ENCODE measurements around the gene RAD21L1. TPM values are rescaled to one million over a fixed set of nuclear protein-coding genes. Genes with fewer than 3 reads are reported as not detected.

RAD21L1 gene
- total and polyA plus RNA-seq, 2 experiments from 2014 or later = not detected

DNA sequence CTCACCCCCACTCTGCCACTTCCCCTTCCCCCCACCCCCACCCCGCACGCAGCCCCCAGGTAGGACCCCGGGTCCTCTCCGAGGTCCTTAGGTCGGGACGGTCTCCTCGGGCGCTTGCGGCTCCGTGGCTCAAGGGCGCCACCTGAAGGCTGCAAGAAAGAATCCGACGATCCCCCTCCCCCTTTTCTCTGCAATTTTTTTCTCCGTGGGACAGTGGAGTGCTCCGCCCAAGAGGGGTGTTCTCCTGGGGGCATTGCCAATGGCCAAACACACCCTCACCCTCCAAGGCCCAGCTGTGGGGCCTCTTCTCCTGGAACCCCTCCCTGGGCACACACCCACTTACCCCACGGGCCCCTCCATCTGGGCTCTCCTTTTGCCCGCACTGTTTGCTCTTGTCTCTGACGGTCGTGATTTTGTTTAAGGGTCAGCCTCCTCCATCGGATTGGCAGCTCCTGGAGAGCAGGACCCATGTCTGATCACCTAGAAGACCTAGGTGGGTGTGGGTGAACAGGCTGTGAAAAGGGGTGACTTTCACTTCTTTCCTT is 40.0 kb upstream of the RAD21L1 start:
- Histone ChIP-seq H4K20me1 (ENCODE audit: insufficient read depth, poor library complexity, severe bottlenecking) (no peaks in the 10 kb centered on the region), H3K4me1 (ENCODE audit: insufficient read depth) (peaks cover 23% of the 10 kb centered on the region), H2AFZ (peak overlapping the region; percentile 56), H3K79me2 (no peaks in the 10 kb centered on the region), H3K27me3 (peaks cover 16% of the 10 kb centered on the region), H3K36me3 (replicated peaks; ENCODE audit: insufficient read depth, low read depth) (no peaks in the 10 kb centered on the region), H3K4me2 (peak overlapping the region; percentile 97), H3K27ac (no peak overlapping the region), H3K9me3 (ENCODE audit: low read depth) (no peaks in the 10 kb centered on the region), H3K4me3 (peak overlapping the region; percentile 72), H3K9me2 (replicated peaks; ENCODE audit: insufficient read depth) (no peaks in the 10 kb centered on the region)
- DNase-seq (ENCODE audit: low spot score) = peak; percentile 80
- WGBS (ENCODE audit: low lambda C conversion rate, missing lambda C conversion rate) = 14% methylated on average over 17 of the region's 20 CpGs
- TF ChIP-seq, protein P1, sequence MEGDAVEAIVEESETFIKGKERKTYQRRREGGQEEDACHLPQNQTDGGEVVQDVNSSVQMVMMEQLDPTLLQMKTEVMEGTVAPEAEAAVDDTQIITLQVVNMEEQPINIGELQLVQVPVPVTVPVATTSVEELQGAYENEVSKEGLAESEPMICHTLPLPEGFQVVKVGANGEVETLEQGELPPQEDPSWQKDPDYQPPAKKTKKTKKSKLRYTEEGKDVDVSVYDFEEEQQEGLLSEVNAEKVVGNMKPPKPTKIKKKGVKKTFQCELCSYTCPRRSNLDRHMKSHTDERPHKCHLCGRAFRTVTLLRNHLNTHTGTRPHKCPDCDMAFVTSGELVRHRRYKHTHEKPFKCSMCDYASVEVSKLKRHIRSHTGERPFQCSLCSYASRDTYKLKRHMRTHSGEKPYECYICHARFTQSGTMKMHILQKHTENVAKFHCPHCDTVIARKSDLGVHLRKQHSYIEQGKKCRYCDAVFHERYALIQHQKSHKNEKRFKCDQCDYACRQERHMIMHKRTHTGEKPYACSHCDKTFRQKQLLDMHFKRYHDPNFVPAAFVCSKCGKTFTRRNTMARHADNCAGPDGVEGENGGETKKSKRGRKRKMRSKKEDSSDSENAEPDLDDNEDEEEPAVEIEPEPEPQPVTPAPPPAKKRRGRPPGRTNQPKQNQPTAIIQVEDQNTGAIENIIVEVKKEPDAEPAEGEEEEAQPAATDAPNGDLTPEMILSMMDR (IDR thresholded peaks at IDR 0.05; ENCODE audit: poor library complexity) = peak; percentile 62
- TF ChIP-seq EZH2 (IDR thresholded peaks at IDR 0.05; ENCODE audit: borderline replicate concordance) (no peak), EZH2phosphoT487 (IDR thresholded peaks at IDR 0.05; ENCODE audit: low read depth, severe bottlenecking, unreplicated experiment) (no peak)

DNA sequence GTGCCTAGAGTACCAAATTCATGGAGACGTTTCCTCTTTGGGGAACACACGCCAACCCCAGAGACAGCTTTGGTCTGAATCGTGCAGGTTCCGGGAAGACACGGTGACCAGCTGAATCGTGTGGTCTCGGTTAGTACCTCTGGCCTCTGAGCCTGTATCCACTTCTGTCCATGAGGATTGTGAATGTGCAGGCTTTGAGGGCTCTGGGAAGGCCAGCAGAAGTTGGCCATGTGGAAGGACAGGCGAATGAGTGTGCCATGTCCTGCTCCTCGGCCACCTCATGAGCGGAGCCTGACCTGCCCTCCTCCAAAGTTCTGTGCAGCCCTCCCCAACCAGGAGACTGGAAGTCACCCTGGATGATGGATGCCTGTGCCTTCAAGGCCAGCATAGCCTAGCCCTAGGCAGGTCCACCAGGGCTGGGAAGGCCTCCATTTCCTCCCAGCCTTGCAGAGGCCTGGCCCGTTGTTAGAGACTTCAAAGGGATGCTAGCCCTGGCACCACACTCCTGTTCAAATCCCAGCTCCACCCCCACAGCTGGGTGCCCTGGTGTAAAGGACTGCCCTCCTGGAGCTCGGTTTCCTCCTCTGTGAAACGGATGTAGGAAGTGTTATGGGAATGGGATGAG is 39.4 kb upstream of the RAD21L1 start:
- H3K27me3 ChIP-seq = peaks cover 16% of the 10 kb centered on the region
- DNase-seq (ENCODE audit: low spot score) = no peak
- no peaks in the 10 kb centered on the region for H4K20me1 ChIP-seq (ENCODE audit: insufficient read depth, poor library complexity, severe bottlenecking)
- no peak overlapping the region for H2AFZ ChIP-seq
- no peak overlapping the region for H3K4me3 ChIP-seq
- no peaks in the 10 kb centered on the region for H3K79me2 ChIP-seq
- WGBS (ENCODE audit: low lambda C conversion rate, missing lambda C conversion rate) = 81% methylated on average over 13 of the region's 13 CpGs
- TF ChIP-seq EZH2phosphoT487 (IDR thresholded peaks at IDR 0.05; ENCODE audit: low read depth, severe bottlenecking, unreplicated experiment) (no peak), EZH2 (IDR thresholded peaks at IDR 0.05; ENCODE audit: borderline replicate concordance) (no peak)
- TF ChIP-seq, protein P1 (IDR thresholded peaks at IDR 0.05; ENCODE audit: poor library complexity) = no peak
- no peaks in the 10 kb centered on the region for H3K9me2 ChIP-seq (replicated peaks; ENCODE audit: insufficient read depth)
- no peaks in the 10 kb centered on the region for H3K9me3 ChIP-seq (ENCODE audit: low read depth)
- peak overlapping the region; percentile 97 for H3K4me2 ChIP-seq
- H3K27ac ChIP-seq = peak overlapping the region; percentile 69
- H3K36me3 ChIP-seq (replicated peaks; ENCODE audit: insufficient read depth, low read depth) = no peaks in the 10 kb centered on the region
- H3K4me1 ChIP-seq (ENCODE audit: insufficient read depth) = peaks cover 23% of the 10 kb centered on the region

DNA sequence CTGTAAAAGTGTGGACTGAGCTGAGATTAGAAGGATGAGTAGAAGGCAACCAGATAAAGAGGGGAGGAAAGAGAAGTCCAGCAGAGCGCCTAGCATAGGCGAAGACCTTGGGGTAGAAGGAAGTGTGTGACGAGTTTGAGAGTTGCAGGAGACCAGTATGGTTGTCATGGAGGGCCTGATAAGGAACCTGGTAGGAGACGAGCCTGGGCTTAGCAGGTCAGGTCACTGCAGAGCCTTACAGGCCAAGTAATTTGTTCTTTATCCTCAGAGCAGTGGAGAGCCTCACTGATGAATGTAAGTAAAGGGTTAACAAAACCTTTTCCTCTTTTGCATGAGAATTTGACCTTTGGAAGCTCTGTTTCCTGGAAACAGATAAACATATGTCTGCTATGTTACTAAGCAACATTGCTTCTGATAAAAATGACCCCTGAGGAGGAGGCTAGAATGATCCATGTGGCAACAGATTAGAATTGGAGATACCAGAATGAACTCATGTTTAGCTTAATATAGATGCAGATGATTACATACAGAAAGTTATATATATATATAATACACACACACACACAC is 38.2 kb upstream of the RAD21L1 start:
- Histone ChIP-seq H4K20me1 (ENCODE audit: insufficient read depth, poor library complexity, severe bottlenecking) (no peaks in the 10 kb centered on the region), H3K27ac (peak overlapping the region; percentile 69), H3K4me1 (ENCODE audit: insufficient read depth) (peaks cover 23% of the 10 kb centered on the region), H3K4me2 (peak overlapping the region; percentile 20), H2AFZ (no peak overlapping the region), H3K9me3 (ENCODE audit: low read depth) (no peaks in the 10 kb centered on the region), H3K4me3 (no peak overlapping the region), H3K27me3 (peaks cover 16% of the 10 kb centered on the region), H3K36me3 (replicated peaks; ENCODE audit: insufficient read depth, low read depth) (no peaks in the 10 kb centered on the region), H3K79me2 (no peaks in the 10 kb centered on the region), H3K9me2 (replicated peaks; ENCODE audit: insufficient read depth) (no peaks in the 10 kb centered on the region)
- 52% methylated on average over 4 of the region's 4 CpGs for WGBS (ENCODE audit: low lambda C conversion rate, missing lambda C conversion rate)
- TF ChIP-seq EZH2 (IDR thresholded peaks at IDR 0.05; ENCODE audit: borderline replicate concordance) = no peak
- no peak for TF ChIP-seq EZH2phosphoT487 (IDR thresholded peaks at IDR 0.05; ENCODE audit: low read depth, severe bottlenecking, unreplicated experiment)
- TF ChIP-seq, protein P1 (IDR thresholded peaks at IDR 0.05; ENCODE audit: poor library complexity) = no peak
- DNase-seq (ENCODE audit: low spot score) = peak; percentile 57
